BE2C (cell line): ENCODE data around the gene GALNT17.

Source experiments
- DNase-seq: peaks from one replicate; pipeline ENCODE4 v3.0.0-alpha.2; 2020
- H3K27me3 ChIP-seq: fragments of 250-450 bp; sonication (Bioruptor Pico); 2 replicates; pipeline ENCODE4 v1.5.1; 2020; ENCODE audit warnings: mild to moderate bottlenecking
- H3K36me3 ChIP-seq: fragments of 250-450 bp; sonication (Bioruptor Pico); 2 replicates; pipeline ENCODE4 v1.5.1; 2020; ENCODE audit warnings: mild to moderate bottlenecking
- H3K4me1 ChIP-seq: fragments of 250-450 bp; sonication (Bioruptor Pico); 2 replicates; pipeline ENCODE4 v1.5.1; 2020
- H3K4me3 ChIP-seq: 2 replicates; pipeline ENCODE4 v1.5.1; 2011; ENCODE audit warnings: low read depth, low read length
- H3K9me3 ChIP-seq: fragments of 250-450 bp; sonication (Bioruptor Pico); 2 replicates; pipeline ENCODE4 v1.5.1; 2020
- CTCF ChIP-seq: IDR thresholded peaks from 2 replicates; pipeline ENCODE4 v1.5.1; 2012; ENCODE audit warnings: mild to moderate bottlenecking, low read depth, low read length

The GALNT17 gene

GRCh38 chr7:71173955-71174354 is 42.0 kb downstream of the GALNT17 start:
- Histone ChIP-seq H3K4me3 (no peak overlapping the region), H3K27me3 (no peaks in the 10 kb centered on the region), H3K4me1 (no peaks in the 10 kb centered on the region), H3K9me3 (no peaks in the 10 kb centered on the region), H3K36me3 (no peaks in the 10 kb centered on the region)
- no peak for TF ChIP-seq CTCF
- DNase-seq: no peak

- Histone ChIP-seq H3K9me3 (no peaks in the 10 kb centered on the region), H3K27me3 (no peaks in the 10 kb centered on the region), H3K36me3 (no peaks in the 10 kb centered on the region), H3K4me3 (no peak overlapping the region), H3K4me1 (no peaks in the 10 kb centered on the region)
- no peak for DNase-seq
- no peak for TF ChIP-seq CTCF
These were observed 50.5 kb downstream of the GALNT17 start for GRCh38 chr7:71182438-71182935.

- Histone ChIP-seq H3K27me3 (no peaks in the 10 kb centered on the region), H3K4me3 (no peak overlapping the region), H3K36me3 (no peaks in the 10 kb centered on the region), H3K9me3 (no peaks in the 10 kb centered on the region), H3K4me1 (no peaks in the 10 kb centered on the region)
- no peak for DNase-seq
- TF ChIP-seq CTCF: no peak
These were observed 52.2 kb downstream of the GALNT17 start for GRCh38 chr7:71184136-71184535.

- Histone ChIP-seq H3K4me3 (no peak overlapping the region), H3K36me3 (no peaks in the 10 kb centered on the region), H3K27me3 (no peaks in the 10 kb centered on the region), H3K9me3 (no peaks in the 10 kb centered on the region), H3K4me1 (no peaks in the 10 kb centered on the region)
- no peak for TF ChIP-seq CTCF
- DNase-seq: no peak
These were observed 52.7 kb downstream of the GALNT17 start for GRCh38 chr7:71184609-71185008.

GRCh38 chr7:71186535-71187057 is 54.7 kb downstream of the GALNT17 start:
- no peak overlapping the region for H3K4me3 ChIP-seq
- no peak for TF ChIP-seq CTCF
- H3K36me3 ChIP-seq: no peaks in the 10 kb centered on the region
- no peaks in the 10 kb centered on the region for H3K4me1 ChIP-seq
- no peak for DNase-seq
- H3K27me3 ChIP-seq: no peaks in the 10 kb centered on the region
- no peaks in the 10 kb centered on the region for H3K9me3 ChIP-seq

GRCh38 chr7:71191771-71192170 is 59.8 kb downstream of the GALNT17 start:
- Histone ChIP-seq H3K4me3 (no peak overlapping the region), H3K36me3 (no peaks in the 10 kb centered on the region), H3K27me3 (no peaks in the 10 kb centered on the region), H3K9me3 (no peaks in the 10 kb centered on the region), H3K4me1 (no peaks in the 10 kb centered on the region)
- DNase-seq: no peak
- no peak for TF ChIP-seq CTCF
